ENCODE measurements around the gene SLC29A4.
"Not testable (repeated sequence)": the region's sequence is repeated elsewhere in the genome, so short reads cannot be mapped to it uniquely, and the experiment has no call there.

The SLC29A4 gene

GRCh38 chr7:5282543-5283316, at the start of gene SLC29A4:
Gene SLC29A4 (plus strand): TSS chr7:5282943. CDS start chr7:5287817, 4,874 bp downstream.
- DNase-seq (ENCODE audit: low spot score), result peak; percentile 67

DNA sequence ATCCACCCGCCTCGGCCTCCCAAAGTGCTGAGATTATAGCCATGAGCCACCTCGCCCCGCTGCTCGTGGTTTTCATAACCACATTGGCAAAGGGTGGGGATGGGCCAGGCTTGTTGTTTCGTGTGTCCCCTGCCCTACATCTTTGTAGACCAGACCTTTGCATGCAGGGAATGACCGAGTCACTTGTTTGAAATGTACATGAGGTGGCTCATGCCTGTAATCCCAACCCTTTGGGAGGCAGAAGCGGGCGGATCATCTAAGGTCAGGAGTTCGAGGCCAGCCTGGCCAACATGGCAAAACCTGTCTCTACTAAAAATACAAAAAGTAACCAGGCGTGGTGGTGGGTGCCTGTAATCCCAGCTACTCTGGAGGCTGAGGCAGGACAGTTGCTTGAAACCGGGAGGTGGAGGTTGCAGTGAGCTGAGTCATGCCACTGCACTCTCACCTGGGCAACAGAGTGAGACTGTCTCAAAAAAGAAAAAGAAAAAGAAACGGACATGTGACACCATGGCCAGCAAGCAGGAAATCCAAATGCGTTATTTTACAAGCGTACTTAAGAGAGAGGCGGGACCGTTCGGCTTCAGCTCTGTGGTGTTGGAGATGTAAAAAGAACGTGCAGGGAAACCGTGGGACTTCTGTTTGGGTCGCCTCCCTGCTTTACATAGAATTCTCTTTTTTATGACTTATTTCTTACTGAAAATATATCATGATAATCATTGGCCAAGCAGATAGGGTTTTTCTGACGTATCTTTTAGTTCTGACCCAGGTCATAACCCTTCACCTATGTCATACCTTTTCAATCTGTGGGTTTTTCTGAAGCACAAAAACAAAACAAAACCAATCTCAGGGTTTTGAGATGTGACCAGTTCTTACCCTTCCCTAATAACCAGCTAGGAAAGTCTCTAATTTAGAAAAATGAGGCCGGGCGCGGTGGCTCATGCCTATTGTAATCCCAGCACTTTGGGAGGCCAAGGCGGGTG, 47.6 kb upstream of the SLC29A4 start:
- no peak for DNase-seq (ENCODE audit: low spot score)

GRCh38 chr7:5237286-5237685, 45.5 kb upstream of the SLC29A4 start:
- no peak for DNase-seq (ENCODE audit: low spot score)

DNA sequence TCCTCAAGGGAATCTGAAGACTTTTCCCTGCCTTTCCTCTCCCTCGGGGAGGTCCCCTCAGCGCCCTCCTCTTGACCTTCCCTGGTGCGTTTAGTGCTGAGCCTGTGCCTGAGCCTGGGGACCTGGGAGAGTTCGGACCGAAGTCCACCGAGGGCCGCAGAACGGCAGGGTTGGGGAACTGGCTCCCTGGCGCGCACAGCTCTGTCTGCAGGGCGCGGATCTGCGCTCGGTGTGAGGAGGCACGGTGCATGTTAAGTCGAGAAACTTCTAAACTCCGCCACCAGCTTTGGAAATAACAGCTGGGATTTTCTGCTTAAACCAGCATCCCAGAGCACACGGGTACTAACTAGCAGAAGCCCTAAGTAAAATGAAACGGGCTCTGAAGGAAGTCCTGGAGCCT, 44.2 kb upstream of the SLC29A4 start:
- no peak for DNase-seq (ENCODE audit: low spot score)

- DNase-seq (ENCODE audit: low spot score), result no peak
Measured at GRCh38 chr7:5243261-5243660, 39.5 kb upstream of the SLC29A4 start.

DNA sequence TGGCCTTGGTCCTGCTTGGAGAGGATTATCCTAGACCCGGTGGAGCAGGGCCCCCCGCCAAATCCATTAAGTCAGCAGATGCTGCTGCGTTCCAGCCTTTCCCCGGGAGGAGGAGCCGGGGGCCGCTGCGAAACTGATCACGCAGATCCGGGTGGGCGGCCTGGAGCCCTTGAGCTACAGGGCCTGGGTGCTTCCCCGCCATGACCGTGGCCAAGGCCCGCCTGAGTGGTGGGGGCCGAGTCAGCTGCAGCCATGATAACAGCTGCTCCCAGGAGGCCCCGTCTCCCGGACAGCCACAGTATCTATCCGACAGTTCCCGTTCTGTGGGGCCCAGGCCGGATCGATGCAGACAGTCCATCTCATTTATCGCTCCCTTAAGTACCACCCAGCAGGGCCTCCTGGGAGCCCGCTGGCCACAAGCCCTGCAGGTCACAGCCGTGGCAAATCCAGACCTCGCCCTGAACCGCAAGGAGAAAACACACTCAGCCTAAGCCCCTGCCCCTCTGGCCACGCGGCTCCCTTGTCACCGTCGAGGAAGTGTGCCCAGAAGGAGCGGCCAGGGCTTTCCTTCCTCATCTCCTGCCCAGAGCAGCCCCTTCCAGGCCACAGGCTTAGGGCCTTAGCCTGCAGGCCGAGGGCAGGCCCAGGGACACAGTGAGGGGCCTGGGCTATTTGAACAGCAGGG, 34.4 kb upstream of the SLC29A4 start:
- DNase-seq (ENCODE audit: low spot score), result no peak

GRCh38 chr7:5250787-5251186, 32.0 kb upstream of the SLC29A4 start:
- DNase-seq (ENCODE audit: low spot score), result not testable (repeated sequence)

- DNase-seq (ENCODE audit: low spot score), result not testable (repeated sequence)
Measured at GRCh38 chr7:5253529-5253928, 29.2 kb upstream of the SLC29A4 start.

DNA sequence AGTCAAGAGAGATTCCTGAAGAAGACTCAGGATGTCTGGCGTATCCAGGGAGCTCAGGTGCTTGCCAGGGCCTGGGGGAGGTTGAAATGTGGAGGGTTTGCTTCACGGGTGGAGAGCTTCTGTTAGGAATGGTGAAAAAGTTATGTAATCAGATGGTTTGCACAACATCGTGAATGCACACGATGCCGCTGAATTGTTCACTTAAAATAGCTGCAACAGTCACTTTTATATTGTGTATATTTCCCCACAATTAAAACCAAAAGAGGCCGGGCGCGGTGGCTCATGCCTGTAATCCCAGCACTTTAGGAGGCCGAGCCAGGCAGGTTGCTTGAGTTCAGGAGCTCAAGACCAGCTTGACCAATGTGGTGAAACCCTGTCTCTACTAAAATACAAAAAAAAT, 28.4 kb upstream of the SLC29A4 start:
- not testable (repeated sequence) for DNase-seq (ENCODE audit: low spot score)

DNA sequence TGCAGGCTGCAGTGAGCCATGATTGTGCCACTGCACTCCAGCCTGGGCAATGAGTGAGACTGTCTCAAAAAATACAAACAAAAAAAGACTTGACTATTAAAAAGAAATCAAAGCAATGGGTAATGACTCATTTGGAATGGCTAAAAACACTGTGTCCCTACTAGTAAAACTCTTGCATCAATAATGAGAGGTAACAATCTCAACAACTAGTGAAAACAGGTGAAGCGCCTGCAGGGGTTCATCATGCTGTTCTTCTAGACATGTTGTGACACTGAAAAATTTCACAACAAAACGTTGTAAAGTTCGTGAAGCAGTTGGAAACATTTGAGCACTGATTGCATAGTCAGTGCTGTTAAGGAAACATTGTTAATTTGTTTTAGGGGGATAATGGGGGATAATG, 26.9 kb upstream of the SLC29A4 start:
- no peak for DNase-seq (ENCODE audit: low spot score)

DNA sequence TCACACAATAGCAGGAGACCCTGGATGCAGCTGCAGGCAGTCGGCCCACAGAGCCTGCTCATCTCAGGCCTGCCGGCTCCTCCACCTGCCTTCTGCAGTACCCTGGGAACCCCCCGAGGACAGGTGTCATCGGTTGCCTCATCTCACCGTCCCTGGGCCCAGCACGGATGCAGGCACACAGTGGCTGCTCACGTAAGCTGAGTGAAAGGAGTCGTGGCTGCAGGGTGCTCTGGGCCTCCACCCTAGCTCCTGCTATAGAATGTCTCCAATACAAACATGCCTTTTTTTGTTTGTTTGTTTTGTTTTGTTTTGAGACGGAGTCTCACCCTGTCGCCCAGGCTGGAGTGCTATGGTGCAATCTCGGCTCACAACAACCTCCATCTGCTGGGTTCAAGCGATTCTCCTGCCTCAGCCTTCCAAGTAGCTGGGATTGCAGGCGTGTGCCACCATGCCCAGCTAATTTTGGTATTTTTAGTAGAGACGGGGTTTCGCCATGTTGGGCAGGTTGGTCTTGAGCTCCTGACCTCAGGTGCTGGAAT, 22.1 kb upstream of the SLC29A4 start:
- not testable (repeated sequence) for DNase-seq (ENCODE audit: low spot score)

- not testable (repeated sequence) for DNase-seq (ENCODE audit: low spot score)
Measured at GRCh38 chr7:5263066-5263465, 19.7 kb upstream of the SLC29A4 start.

GRCh38 chr7:5265320-5266190, 17.2 kb upstream of the SLC29A4 start:
- DNase-seq (ENCODE audit: low spot score), result no peak

DNA sequence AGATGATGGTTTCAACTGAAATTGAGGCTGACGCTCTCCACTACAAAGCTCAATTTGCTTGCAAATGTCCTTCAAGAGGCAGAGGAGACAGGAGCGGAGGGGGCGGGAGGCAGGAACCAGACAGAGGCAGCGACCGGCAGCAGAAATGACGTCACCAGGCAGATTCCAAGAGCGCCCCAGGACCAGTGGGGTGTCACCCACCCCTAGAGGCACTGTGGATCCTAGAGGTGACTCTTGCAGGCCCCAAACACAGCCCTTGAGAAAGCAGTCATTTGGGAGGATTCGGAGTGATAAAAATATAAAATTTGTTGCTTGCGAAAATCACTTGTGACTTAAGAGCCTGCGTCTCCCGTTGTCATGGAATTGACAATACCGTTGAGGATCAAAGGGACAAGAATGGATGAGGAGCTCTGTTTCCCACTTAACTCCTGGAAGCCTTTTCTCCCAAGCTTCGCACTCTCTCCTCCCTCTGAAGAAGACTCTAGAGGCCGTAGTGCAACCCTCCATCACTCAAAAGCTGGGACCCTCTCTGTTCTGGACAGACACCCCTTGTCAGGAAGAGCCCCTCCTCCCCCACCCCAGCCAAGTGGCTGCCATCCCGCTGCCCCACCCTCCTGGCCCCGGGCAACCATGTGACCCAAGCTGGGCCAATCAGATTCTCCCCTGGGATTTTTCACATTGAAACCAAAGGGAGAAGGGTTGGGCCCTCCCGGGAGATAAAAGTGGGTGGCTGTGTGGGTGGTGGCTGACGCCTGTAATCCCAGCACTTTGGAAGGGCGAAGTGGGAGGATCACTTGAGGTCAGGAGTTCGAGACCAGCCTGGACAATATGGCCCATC, 16.3 kb upstream of the SLC29A4 start:
- no peak for DNase-seq (ENCODE audit: low spot score)

DNA sequence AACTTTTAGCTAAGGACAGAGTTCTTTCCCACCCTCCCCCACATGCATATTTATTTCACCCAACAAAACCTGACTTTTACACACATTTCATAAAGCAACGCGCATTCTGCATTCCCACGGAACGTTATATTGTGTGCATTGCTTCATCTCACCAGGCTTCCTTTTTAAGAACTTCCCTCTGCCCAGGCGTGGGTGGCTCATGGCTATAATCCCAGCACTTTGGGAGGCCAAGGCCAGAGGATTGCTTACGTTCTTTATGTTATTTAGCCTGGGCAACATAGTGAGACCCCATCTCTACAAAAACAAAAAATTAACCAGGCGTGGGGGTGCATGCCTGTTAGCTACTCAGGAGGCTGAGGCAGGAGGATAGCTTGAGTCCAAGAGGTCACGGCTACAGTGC, 14.9 kb upstream of the SLC29A4 start:
- DNase-seq (ENCODE audit: low spot score), result not testable (repeated sequence)

DNA sequence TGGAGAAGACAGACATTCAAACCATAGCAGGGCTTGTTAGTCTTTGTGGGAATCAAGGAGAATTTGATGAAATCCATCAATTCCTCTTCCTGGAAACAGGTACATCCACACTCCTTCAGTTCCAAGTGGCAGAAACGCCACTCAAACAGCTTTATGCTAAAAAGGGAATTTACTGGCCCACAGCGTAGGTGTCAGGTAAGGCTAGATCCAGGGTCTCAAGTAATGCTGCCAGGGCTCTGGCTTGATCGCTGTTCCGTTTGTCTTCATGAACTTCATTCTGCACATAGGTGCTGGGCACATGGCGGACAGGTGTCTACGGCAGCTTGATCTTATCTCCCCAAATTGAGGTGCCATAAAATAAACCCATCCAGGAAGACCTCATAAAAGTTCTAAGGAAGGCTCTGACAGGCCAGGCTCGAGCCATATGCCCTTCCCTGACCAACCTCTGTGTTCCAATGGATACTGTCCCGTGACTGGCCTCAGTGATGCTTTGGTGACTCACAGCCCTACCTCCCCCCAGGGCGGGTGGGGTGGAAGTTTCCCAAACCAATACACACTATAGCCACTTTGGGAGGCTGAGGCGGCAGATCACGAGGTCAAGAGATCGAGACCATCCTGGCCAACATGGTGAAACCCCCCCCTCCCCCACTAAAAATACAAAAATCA, 12.6 kb upstream of the SLC29A4 start:
- not testable (repeated sequence) for DNase-seq (ENCODE audit: low spot score)

- DNase-seq (ENCODE audit: low spot score), result no peak
Measured at GRCh38 chr7:5270788-5271187, 12.0 kb upstream of the SLC29A4 start.

DNA sequence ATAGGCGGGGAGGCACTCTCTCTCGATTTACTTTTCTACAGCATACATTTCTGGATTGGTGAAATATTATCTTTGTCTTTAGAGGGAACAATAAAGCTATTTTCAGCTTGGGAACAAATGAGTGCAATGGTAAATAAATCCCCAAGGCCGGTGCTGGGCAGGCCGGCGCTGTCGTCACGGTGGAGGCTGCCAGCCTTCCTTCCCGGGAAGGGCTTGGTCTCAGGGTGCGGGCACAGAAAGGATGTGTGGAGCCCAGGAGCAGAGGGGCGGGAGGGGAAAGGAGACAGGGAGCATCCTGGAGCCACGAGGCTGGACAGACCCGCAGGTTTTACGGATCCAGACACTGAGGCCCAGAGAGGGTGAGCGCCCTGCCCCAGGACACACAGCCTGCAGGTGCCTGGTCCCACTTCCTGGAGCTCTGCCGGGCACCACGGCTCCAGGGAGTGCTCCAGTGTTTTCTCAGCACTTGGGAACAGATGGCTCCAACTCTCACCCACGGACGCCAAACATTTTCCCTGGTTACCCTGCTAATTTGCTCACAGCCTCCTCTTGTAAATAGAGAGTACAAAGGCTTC, 8.8 kb upstream of the SLC29A4 start:
- not testable (repeated sequence) for DNase-seq (ENCODE audit: low spot score)

GRCh38 chr7:5274441-5274840, 8.3 kb upstream of the SLC29A4 start:
- no peak for DNase-seq (ENCODE audit: low spot score)
